Measurements from ENCODE around the gene SMIM44.
"Not testable (repeated sequence)": the region's sequence is repeated elsewhere in the genome, so short reads cannot be mapped to it uniquely, and the experiment has no call there.

The SMIM44 gene

DNA sequence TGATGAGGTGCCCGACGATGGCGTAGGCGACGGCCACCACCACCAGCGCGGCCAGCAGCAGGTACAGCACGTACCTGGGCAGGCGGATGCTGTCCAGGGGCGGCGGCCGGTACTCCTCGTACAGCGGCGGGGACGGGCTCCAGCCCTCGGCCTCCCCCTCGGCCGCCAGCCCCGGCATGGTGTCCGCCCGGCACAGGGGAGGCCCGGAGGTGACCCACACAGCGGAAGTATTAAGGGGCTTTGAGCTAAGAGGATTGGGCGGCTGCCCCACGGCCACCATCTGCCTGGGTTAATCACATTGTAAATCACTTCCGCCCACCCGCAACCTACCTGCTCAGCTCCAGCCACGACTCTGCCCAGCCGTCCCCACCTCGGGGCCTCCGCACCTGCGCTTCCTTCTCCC lies at the start of gene SMIM44:
Gene SMIM44 (minus strand): TSS at position 216 of the 403 bp plus-strand sequence. CDS start 38 bp downstream, at position 178.
- no peak within 1 kb of the TSS for H3K4me3 ChIP-seq (ENCODE audit: low read length)
- H3K9me3 ChIP-seq (ENCODE audit: low read length) = no peaks in the 10 kb centered on the region
- H3K36me3 ChIP-seq (ENCODE audit: insufficient read depth, low read length) = no peaks in the 10 kb centered on the region
- no peaks in the 10 kb centered on the region for H3K4me1 ChIP-seq (ENCODE audit: insufficient read depth, low read length)
- H3K27me3 ChIP-seq (ENCODE audit: insufficient read depth, low read length) = peaks cover 30% of the 10 kb centered on the region
- no peak within 1 kb of the TSS for H2AFZ ChIP-seq (ENCODE audit: low read depth, low read length)

GRCh38 chr19:3533033-3533432 lies 49.8 kb upstream of the SMIM44 start:
- Histone ChIP-seq H3K27me3 (ENCODE audit: insufficient read depth, low read length) (no peaks in the 10 kb centered on the region), H3K4me1 (ENCODE audit: insufficient read depth, low read length) (no peaks in the 10 kb centered on the region), H3K4me3 (ENCODE audit: low read length) (no peak overlapping the region), H3K36me3 (ENCODE audit: insufficient read depth, low read length) (peaks cover 54% of the 10 kb centered on the region), H3K9me3 (ENCODE audit: low read length) (no peaks in the 10 kb centered on the region), H2AFZ (ENCODE audit: low read depth, low read length) (no peak overlapping the region)

- Histone ChIP-seq H3K9me3 (ENCODE audit: low read length) (no peaks in the 10 kb centered on the region), H3K36me3 (ENCODE audit: insufficient read depth, low read length) (peaks cover 60% of the 10 kb centered on the region), H2AFZ (ENCODE audit: low read depth, low read length) (no peak overlapping the region), H3K4me1 (ENCODE audit: insufficient read depth, low read length) (no peaks in the 10 kb centered on the region), H3K27me3 (ENCODE audit: insufficient read depth, low read length) (no peaks in the 10 kb centered on the region), H3K4me3 (ENCODE audit: low read length) (no peak overlapping the region)
These were observed 49.0 kb upstream of the SMIM44 start for GRCh38 chr19:3532154-3532786.

DNA sequence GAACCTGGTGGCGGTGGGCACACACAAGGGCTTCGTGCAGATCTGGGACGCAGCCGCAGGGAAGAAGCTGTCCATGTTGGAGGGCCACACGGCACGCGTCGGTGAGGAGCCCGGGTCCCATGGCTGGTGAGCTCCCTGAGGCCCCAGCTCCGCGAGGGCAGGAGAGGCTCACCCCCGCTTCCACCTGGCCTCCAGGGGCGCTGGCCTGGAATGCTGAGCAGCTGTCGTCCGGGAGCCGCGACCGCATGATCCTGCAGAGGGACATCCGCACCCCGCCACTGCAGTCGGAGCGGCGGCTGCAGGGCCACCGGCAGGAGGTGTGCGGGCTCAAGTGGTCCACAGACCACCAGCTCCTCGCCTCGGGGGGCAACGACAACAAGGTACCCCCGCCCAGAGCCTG lies 48.5 kb upstream of the SMIM44 start:
- no peak overlapping the region for H3K4me3 ChIP-seq (ENCODE audit: low read length)
- H2AFZ ChIP-seq (ENCODE audit: low read depth, low read length) = no peak overlapping the region
- peaks cover 65% of the 10 kb centered on the region for H3K36me3 ChIP-seq (ENCODE audit: insufficient read depth, low read length)
- H3K27me3 ChIP-seq (ENCODE audit: insufficient read depth, low read length) = no peaks in the 10 kb centered on the region
- H3K4me1 ChIP-seq (ENCODE audit: insufficient read depth, low read length) = no peaks in the 10 kb centered on the region
- no peaks in the 10 kb centered on the region for H3K9me3 ChIP-seq (ENCODE audit: low read length)

DNA sequence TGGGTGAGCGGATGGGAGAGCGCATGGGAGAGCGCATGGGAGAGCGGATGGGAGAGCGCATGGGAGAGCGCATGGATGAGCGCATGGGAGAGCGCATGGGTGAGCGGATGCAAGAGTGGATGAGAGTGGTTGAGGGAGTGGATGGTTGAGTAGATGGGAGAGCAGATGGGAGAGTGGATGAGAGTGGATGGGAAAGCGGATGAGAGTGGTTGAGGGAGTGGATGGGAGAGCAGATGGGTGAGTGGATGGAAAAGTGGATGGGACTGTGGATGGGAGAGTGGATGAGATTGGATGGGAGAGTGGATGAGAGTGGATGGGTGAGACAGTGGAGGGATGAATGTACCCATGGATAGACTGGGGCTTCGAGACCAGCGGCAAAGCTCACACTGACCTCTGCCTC lies 47.1 kb upstream of the SMIM44 start:
- H3K27me3 ChIP-seq (ENCODE audit: insufficient read depth, low read length) = no peaks in the 10 kb centered on the region
- no peak overlapping the region for H3K4me3 ChIP-seq (ENCODE audit: low read length)
- no peak overlapping the region for H2AFZ ChIP-seq (ENCODE audit: low read depth, low read length)
- H3K4me1 ChIP-seq (ENCODE audit: insufficient read depth, low read length) = no peaks in the 10 kb centered on the region
- peaks cover 67% of the 10 kb centered on the region for H3K36me3 ChIP-seq (ENCODE audit: insufficient read depth, low read length)
- H3K9me3 ChIP-seq (ENCODE audit: low read length) = no peaks in the 10 kb centered on the region

GRCh38 chr19:3529299-3529698 lies 46.1 kb upstream of the SMIM44 start:
- not testable (repeated sequence) for H3K4me1 ChIP-seq (ENCODE audit: insufficient read depth, low read length); H3K27me3 ChIP-seq (ENCODE audit: insufficient read depth, low read length); H3K9me3 ChIP-seq (ENCODE audit: low read length); H2AFZ ChIP-seq (ENCODE audit: low read depth, low read length); H3K4me3 ChIP-seq (ENCODE audit: low read length)
- peaks cover 65% of the 10 kb centered on the region for H3K36me3 ChIP-seq (ENCODE audit: insufficient read depth, low read length)

DNA sequence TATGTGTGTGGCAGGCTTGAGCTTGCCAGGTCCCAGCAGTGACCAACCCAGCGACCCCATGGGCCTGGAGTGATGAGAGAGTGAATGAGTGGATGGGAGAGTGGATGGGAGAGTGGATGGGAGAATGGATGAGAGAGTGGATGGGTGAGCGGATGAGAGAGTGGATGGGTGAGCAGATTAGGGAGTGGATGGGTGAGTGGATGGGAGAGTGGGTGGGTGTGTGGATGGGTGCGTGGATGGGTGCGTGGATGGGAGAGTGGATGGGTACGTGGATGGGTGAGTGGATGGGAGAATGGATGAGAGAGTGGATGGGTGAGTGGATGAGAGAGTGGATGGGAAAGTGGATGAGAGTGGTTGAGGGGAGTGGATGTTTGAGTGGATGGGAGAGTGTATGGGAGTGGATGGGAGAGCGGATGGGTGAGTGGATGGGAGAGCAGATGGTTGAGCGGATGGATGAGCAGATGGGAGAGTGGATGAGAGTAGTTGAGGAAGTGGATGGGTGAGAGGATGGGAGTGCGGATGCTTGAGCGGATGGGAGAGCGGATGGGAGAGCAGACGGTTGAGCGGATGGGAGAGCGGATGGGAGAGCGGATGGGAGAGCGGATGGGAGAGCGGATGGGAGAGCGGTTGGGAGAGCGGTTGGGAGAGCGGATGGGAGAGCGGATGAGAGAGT lies 45.4 kb upstream of the SMIM44 start:
- Histone ChIP-seq H2AFZ (ENCODE audit: low read depth, low read length) (no peak overlapping the region), H3K4me3 (ENCODE audit: low read length) (no peak overlapping the region), H3K36me3 (ENCODE audit: insufficient read depth, low read length) (peaks cover 65% of the 10 kb centered on the region), H3K27me3 (ENCODE audit: insufficient read depth, low read length) (no peaks in the 10 kb centered on the region), H3K4me1 (ENCODE audit: insufficient read depth, low read length) (no peaks in the 10 kb centered on the region), H3K9me3 (ENCODE audit: low read length) (no peaks in the 10 kb centered on the region)

- peaks cover 64% of the 10 kb centered on the region for H3K36me3 ChIP-seq (ENCODE audit: insufficient read depth, low read length)
- no peak overlapping the region for H3K4me3 ChIP-seq (ENCODE audit: low read length)
- H3K27me3 ChIP-seq (ENCODE audit: insufficient read depth, low read length) = no peaks in the 10 kb centered on the region
These were observed 44.8 kb upstream of the SMIM44 start for GRCh38 chr19:3528080-3528479.

GRCh38 chr19:3527238-3527910 lies 44.1 kb upstream of the SMIM44 start:
- no peak overlapping the region for H3K4me3 ChIP-seq (ENCODE audit: low read length)
- no peaks in the 10 kb centered on the region for H3K4me1 ChIP-seq (ENCODE audit: insufficient read depth, low read length)
- no peaks in the 10 kb centered on the region for H3K9me3 ChIP-seq (ENCODE audit: low read length)
- H3K36me3 ChIP-seq (ENCODE audit: insufficient read depth, low read length) = peaks cover 58% of the 10 kb centered on the region
- no peaks in the 10 kb centered on the region for H3K27me3 ChIP-seq (ENCODE audit: insufficient read depth, low read length)
- no peak overlapping the region for H2AFZ ChIP-seq (ENCODE audit: low read depth, low read length)

More at GRCh38 chr19:3528080-3528479, 44.8 kb upstream of the SMIM44 start:
- H3K4me1 ChIP-seq (ENCODE audit: insufficient read depth, low read length) = no peaks in the 10 kb centered on the region
- no peaks in the 10 kb centered on the region for H3K9me3 ChIP-seq (ENCODE audit: low read length)
- H2AFZ ChIP-seq (ENCODE audit: low read depth, low read length) = no peak overlapping the region

- no peak overlapping the region for H3K4me3 ChIP-seq (ENCODE audit: low read length)
- no peaks in the 10 kb centered on the region for H3K9me3 ChIP-seq (ENCODE audit: low read length)
- H3K4me1 ChIP-seq (ENCODE audit: insufficient read depth, low read length) = no peaks in the 10 kb centered on the region
- no peak overlapping the region for H2AFZ ChIP-seq (ENCODE audit: low read depth, low read length)
- H3K36me3 ChIP-seq (ENCODE audit: insufficient read depth, low read length) = peaks cover 57% of the 10 kb centered on the region
- H3K27me3 ChIP-seq (ENCODE audit: insufficient read depth, low read length) = no peaks in the 10 kb centered on the region
These were observed 43.4 kb upstream of the SMIM44 start for GRCh38 chr19:3526507-3527237.

DNA sequence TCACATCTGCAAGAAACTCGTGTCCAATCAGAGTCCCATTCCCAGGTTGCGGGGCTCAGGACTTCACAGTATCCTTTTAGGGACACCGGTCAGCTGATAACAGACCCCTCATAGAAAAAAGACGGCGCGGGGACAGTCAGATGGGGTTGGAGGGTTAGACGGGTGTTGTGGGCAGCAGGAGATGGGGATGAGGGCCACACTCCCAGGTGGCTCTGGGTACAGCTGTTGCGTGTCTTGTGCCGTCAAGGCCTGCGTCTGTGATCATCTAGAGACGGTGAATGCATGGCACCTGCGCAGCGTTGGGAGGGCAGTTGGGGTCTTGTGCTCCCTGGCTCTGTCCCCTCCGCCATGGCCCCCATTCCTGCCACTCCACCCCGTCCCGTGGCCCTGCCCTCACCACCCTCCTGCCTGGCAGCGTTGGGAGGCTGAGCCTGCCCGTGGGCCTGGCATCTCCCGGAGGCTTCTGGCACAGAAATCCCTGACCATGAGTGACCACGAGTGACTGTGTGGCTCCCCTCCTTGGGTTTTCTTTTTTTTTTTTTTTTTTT lies 41.7 kb upstream of the SMIM44 start:
- Histone ChIP-seq H3K4me3 (ENCODE audit: low read length) (no peak overlapping the region), H3K9me3 (ENCODE audit: low read length) (no peaks in the 10 kb centered on the region), H3K4me1 (ENCODE audit: insufficient read depth, low read length) (no peaks in the 10 kb centered on the region), H3K27me3 (ENCODE audit: insufficient read depth, low read length) (no peaks in the 10 kb centered on the region), H2AFZ (ENCODE audit: low read depth, low read length) (no peak overlapping the region), H3K36me3 (ENCODE audit: insufficient read depth, low read length) (peaks cover 55% of the 10 kb centered on the region)

GRCh38 chr19:3524078-3524842 lies 41.0 kb upstream of the SMIM44 start:
- Histone ChIP-seq H3K27me3 (ENCODE audit: insufficient read depth, low read length) (no peaks in the 10 kb centered on the region), H3K4me1 (ENCODE audit: insufficient read depth, low read length) (no peaks in the 10 kb centered on the region), H3K4me3 (ENCODE audit: low read length) (no peak overlapping the region), H3K36me3 (ENCODE audit: insufficient read depth, low read length) (peaks cover 62% of the 10 kb centered on the region), H2AFZ (ENCODE audit: low read depth, low read length) (no peak overlapping the region), H3K9me3 (ENCODE audit: low read length) (no peaks in the 10 kb centered on the region)
